Measurements from ENCODE around the gene FOXD4.
"Not testable (repeated sequence)": the region's sequence is repeated elsewhere in the genome, so short reads cannot be mapped to it uniquely, and the experiment has no call there.

Gene FOXD4

GRCh38 chr9:117995-118467, at the start of gene FOXD4:
Gene FOXD4, minus strand, starts transcription at chr9:118417. Its CDS starts 298 bp downstream, at chr9:118119.
- not testable (repeated sequence) for H3K4me3 ChIP-seq (ENCODE audit: low read depth, low read length); H3K79me2 ChIP-seq (ENCODE audit: control insufficient read depth, insufficient read depth, low read length, unreplicated experiment); H3K36me3 ChIP-seq (ENCODE audit: insufficient read depth, low read length); H3K27ac ChIP-seq (ENCODE audit: low read depth, low read length); H2AFZ ChIP-seq (ENCODE audit: low read length, unreplicated experiment); H3K4me1 ChIP-seq (ENCODE audit: control insufficient read depth, insufficient read depth, low read length, unreplicated experiment)
- H3K27me3 ChIP-seq (ENCODE audit: insufficient read depth, low read length): peaks cover 31% of the 10 kb centered on the region

GRCh38 chr9:159871-160270, 41.7 kb upstream of the FOXD4 start:
- H3K36me3 ChIP-seq (ENCODE audit: insufficient read depth, low read length); H3K27ac ChIP-seq (ENCODE audit: low read depth, low read length); H2AFZ ChIP-seq (ENCODE audit: low read length, unreplicated experiment); H3K79me2 ChIP-seq (ENCODE audit: control insufficient read depth, insufficient read depth, low read length, unreplicated experiment); H3K4me3 ChIP-seq (ENCODE audit: low read depth, low read length); H3K27me3 ChIP-seq (ENCODE audit: insufficient read depth, low read length); H3K4me1 ChIP-seq (ENCODE audit: control insufficient read depth, insufficient read depth, low read length, unreplicated experiment): not testable (repeated sequence)

- H2AFZ ChIP-seq (ENCODE audit: low read length, unreplicated experiment); H3K27me3 ChIP-seq (ENCODE audit: insufficient read depth, low read length); H3K27ac ChIP-seq (ENCODE audit: low read depth, low read length): not testable (repeated sequence)
Measured at GRCh38 chr9:151173-151572, 33.0 kb upstream of the FOXD4 start.

GRCh38 chr9:139880-140279, 21.7 kb upstream of the FOXD4 start:
- not testable (repeated sequence) for H2AFZ ChIP-seq (ENCODE audit: low read length, unreplicated experiment); H3K4me3 ChIP-seq (ENCODE audit: low read depth, low read length); H3K27me3 ChIP-seq (ENCODE audit: insufficient read depth, low read length); H3K79me2 ChIP-seq (ENCODE audit: control insufficient read depth, insufficient read depth, low read length, unreplicated experiment); H3K4me1 ChIP-seq (ENCODE audit: control insufficient read depth, insufficient read depth, low read length, unreplicated experiment); H3K27ac ChIP-seq (ENCODE audit: low read depth, low read length); H3K36me3 ChIP-seq (ENCODE audit: insufficient read depth, low read length)

More at GRCh38 chr9:151173-151572, 33.0 kb upstream of the FOXD4 start:
- not testable (repeated sequence) for H3K79me2 ChIP-seq (ENCODE audit: control insufficient read depth, insufficient read depth, low read length, unreplicated experiment); H3K36me3 ChIP-seq (ENCODE audit: insufficient read depth, low read length); H3K4me3 ChIP-seq (ENCODE audit: low read depth, low read length); H3K4me1 ChIP-seq (ENCODE audit: control insufficient read depth, insufficient read depth, low read length, unreplicated experiment)

- peaks cover 38% of the 10 kb centered on the region for H3K27me3 ChIP-seq (ENCODE audit: insufficient read depth, low read length)
- H3K4me3 ChIP-seq (ENCODE audit: low read depth, low read length); H3K4me1 ChIP-seq (ENCODE audit: control insufficient read depth, insufficient read depth, low read length, unreplicated experiment); H2AFZ ChIP-seq (ENCODE audit: low read length, unreplicated experiment); H3K27ac ChIP-seq (ENCODE audit: low read depth, low read length); H3K79me2 ChIP-seq (ENCODE audit: control insufficient read depth, insufficient read depth, low read length, unreplicated experiment); H3K36me3 ChIP-seq (ENCODE audit: insufficient read depth, low read length): not testable (repeated sequence)
Measured at GRCh38 chr9:117144-117994, 848 bp downstream of the FOXD4 start.

GRCh38 chr9:116239-117077, 1.8 kb downstream of the FOXD4 start:
- not testable (repeated sequence) for H3K27ac ChIP-seq (ENCODE audit: low read depth, low read length); H2AFZ ChIP-seq (ENCODE audit: low read length, unreplicated experiment); H3K4me1 ChIP-seq (ENCODE audit: control insufficient read depth, insufficient read depth, low read length, unreplicated experiment); H3K4me3 ChIP-seq (ENCODE audit: low read depth, low read length); H3K36me3 ChIP-seq (ENCODE audit: insufficient read depth, low read length); H3K79me2 ChIP-seq (ENCODE audit: control insufficient read depth, insufficient read depth, low read length, unreplicated experiment)
- peaks cover 39% of the 10 kb centered on the region for H3K27me3 ChIP-seq (ENCODE audit: insufficient read depth, low read length)

GRCh38 chr9:115118-115451, 3.1 kb downstream of the FOXD4 start:
- not testable (repeated sequence) for H2AFZ ChIP-seq (ENCODE audit: low read length, unreplicated experiment); H3K27ac ChIP-seq (ENCODE audit: low read depth, low read length); H3K36me3 ChIP-seq (ENCODE audit: insufficient read depth, low read length); H3K79me2 ChIP-seq (ENCODE audit: control insufficient read depth, insufficient read depth, low read length, unreplicated experiment); H3K4me3 ChIP-seq (ENCODE audit: low read depth, low read length); H3K4me1 ChIP-seq (ENCODE audit: control insufficient read depth, insufficient read depth, low read length, unreplicated experiment)
- peaks cover 42% of the 10 kb centered on the region for H3K27me3 ChIP-seq (ENCODE audit: insufficient read depth, low read length)

- Histone ChIP-seq H3K4me3 (ENCODE audit: low read depth, low read length) (peak overlapping the region; percentile 59), H3K27me3 (ENCODE audit: insufficient read depth, low read length) (peaks cover 42% of the 10 kb centered on the region)
- not testable (repeated sequence) for H3K4me1 ChIP-seq (ENCODE audit: control insufficient read depth, insufficient read depth, low read length, unreplicated experiment); H3K27ac ChIP-seq (ENCODE audit: low read depth, low read length); H2AFZ ChIP-seq (ENCODE audit: low read length, unreplicated experiment); H3K79me2 ChIP-seq (ENCODE audit: control insufficient read depth, insufficient read depth, low read length, unreplicated experiment); H3K36me3 ChIP-seq (ENCODE audit: insufficient read depth, low read length)
Measured at GRCh38 chr9:114267-115117, 3.7 kb downstream of the FOXD4 start.

- not testable (repeated sequence) for H3K27ac ChIP-seq (ENCODE audit: low read depth, low read length); H3K79me2 ChIP-seq (ENCODE audit: control insufficient read depth, insufficient read depth, low read length, unreplicated experiment); H3K4me1 ChIP-seq (ENCODE audit: control insufficient read depth, insufficient read depth, low read length, unreplicated experiment); H3K36me3 ChIP-seq (ENCODE audit: insufficient read depth, low read length)
- H3K4me3 ChIP-seq (ENCODE audit: low read depth, low read length): peak overlapping the region; percentile 47
- H2AFZ ChIP-seq (ENCODE audit: low read length, unreplicated experiment): peak overlapping the region; percentile 38
- H3K27me3 ChIP-seq (ENCODE audit: insufficient read depth, low read length): peaks cover 48% of the 10 kb centered on the region
Measured at GRCh38 chr9:113468-114266, 4.5 kb downstream of the FOXD4 start.
